Measurements from ENCODE around the gene SH3RF3.
A peak's percentile ranks its signal among the peaks of the same experiment; 100 is the strongest.

The SH3RF3 gene

DNA sequence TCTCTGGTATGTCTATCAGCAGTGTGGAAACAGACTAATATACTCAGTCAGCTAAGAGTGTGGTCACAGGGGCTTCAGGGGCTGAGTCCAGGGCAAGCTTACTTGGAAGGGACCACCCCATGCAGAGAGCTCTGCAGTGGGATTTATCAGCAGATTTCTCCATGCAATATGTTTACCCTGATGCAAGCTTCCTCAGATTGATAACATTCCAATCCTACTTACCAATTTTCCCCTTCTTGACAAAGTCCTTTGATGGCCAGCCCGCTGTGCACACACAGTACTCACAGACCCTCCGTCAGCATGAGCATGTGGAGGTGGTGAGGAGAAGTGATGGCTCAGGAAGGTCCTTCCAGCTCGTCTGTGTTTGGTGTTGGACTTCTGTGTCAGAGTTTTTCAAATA, 51.8 kb downstream of the SH3RF3 start:
- no peak overlapping the region for H3K4me3 ChIP-seq (ENCODE audit: control insufficient read depth, low read depth, low read length)
- no peak for DNase-seq (ENCODE audit: low read depth)
- TF ChIP-seq, protein P1, sequence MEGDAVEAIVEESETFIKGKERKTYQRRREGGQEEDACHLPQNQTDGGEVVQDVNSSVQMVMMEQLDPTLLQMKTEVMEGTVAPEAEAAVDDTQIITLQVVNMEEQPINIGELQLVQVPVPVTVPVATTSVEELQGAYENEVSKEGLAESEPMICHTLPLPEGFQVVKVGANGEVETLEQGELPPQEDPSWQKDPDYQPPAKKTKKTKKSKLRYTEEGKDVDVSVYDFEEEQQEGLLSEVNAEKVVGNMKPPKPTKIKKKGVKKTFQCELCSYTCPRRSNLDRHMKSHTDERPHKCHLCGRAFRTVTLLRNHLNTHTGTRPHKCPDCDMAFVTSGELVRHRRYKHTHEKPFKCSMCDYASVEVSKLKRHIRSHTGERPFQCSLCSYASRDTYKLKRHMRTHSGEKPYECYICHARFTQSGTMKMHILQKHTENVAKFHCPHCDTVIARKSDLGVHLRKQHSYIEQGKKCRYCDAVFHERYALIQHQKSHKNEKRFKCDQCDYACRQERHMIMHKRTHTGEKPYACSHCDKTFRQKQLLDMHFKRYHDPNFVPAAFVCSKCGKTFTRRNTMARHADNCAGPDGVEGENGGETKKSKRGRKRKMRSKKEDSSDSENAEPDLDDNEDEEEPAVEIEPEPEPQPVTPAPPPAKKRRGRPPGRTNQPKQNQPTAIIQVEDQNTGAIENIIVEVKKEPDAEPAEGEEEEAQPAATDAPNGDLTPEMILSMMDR (IDR thresholded peaks at IDR 0.05; ENCODE audit: control insufficient read depth, insufficient read depth, low read depth, low read length, missing control alignments), result no peak

DNA sequence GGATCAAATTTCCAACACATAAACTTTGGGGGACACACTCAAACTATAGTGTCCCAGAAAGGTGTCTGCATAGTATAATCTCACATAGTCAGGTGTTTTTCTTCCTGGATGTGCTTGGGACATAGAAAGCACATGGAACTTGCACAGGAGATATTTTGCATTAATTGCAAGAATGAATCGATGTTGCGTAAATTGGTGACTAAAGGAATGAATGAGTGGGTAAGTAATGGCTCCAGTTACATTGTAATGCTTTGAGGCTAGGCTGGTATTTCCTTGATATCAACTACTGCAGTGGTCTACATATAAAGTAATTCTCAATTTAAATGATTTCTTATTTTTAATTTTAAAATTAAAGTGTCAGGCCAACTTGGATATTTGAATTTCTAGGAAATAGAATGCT, 53.4 kb downstream of the SH3RF3 start:
- H3K4me3 ChIP-seq (ENCODE audit: control insufficient read depth, low read depth, low read length), result no peak overlapping the region
- no peak for DNase-seq (ENCODE audit: low read depth)
- TF ChIP-seq, protein P1 (IDR thresholded peaks at IDR 0.05; ENCODE audit: control insufficient read depth, insufficient read depth, low read depth, low read length, missing control alignments), result no peak

DNA sequence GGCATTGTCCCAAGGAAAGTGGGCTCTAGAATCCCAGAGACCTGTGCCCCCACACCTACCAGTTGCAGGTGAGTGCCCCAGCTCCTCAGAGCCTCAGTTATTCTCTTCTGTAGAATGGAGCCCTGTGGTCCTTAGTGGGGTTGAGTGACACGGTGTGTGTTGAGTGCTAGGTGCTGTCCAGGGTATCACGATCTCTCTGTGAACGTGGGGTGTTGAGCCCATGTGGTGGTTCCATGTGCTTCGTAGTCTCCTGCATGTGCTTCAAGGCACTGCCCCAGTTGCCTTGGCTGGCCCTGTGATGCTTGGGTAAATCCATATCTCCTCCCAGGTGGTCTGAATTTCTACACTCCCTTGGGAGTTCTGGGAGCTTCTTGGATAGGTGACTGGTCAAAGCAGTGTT, 54.9 kb downstream of the SH3RF3 start:
- TF ChIP-seq, protein P1 (IDR thresholded peaks at IDR 0.05; ENCODE audit: control insufficient read depth, insufficient read depth, low read depth, low read length, missing control alignments), result no peak
- DNase-seq (ENCODE audit: low read depth), result no peak
- no peak overlapping the region for H3K4me3 ChIP-seq (ENCODE audit: control insufficient read depth, low read depth, low read length)

DNA sequence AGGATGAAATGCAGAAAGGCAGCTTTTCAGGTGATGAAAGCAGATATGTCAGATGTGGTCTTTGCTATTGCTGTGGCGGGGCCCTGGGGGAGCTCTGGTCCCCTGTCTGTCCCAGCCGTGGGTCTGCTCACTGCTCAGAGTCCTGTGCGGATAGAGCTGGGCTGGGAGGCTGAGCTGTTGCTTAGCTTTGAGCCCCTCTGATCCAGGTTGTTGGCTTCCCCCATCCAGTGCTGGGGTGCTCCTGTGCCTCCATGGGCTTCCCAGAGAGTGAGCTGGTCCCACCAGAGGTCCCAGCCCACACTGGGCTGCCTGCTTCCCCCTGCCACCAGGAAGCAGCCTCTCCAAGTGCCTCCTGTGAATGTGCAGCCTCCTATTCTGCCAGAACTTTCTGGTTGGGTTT, 55.4 kb downstream of the SH3RF3 start:
- H3K4me3 ChIP-seq (ENCODE audit: control insufficient read depth, low read depth, low read length), result no peak overlapping the region
- DNase-seq (ENCODE audit: low read depth), result no peak
- TF ChIP-seq, protein P1 (IDR thresholded peaks at IDR 0.05; ENCODE audit: control insufficient read depth, insufficient read depth, low read depth, low read length, missing control alignments), result no peak

DNA sequence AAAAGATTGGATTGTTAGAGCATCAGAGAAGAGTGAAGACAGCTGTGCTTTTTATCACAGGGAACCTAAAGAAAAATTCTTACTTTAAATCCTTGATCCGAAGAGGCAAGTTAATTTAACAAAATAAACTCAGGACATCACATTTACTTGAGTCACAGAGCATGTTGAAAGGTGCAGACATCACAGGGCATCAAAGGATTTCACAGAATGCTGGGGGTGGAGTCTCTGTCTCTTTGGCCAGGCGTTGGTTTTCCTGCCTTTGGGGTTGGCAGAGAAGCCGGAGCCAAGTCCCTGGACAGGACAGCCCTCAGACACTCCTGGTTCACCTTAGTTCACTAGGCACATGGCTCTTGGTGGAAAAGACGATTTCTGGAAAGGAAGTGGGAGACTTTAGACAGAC, 56.3 kb downstream of the SH3RF3 start:
- peak; percentile 53 for DNase-seq (ENCODE audit: low read depth)
- TF ChIP-seq, protein P1 (IDR thresholded peaks at IDR 0.05; ENCODE audit: control insufficient read depth, insufficient read depth, low read depth, low read length, missing control alignments), result no peak
- H3K4me3 ChIP-seq (ENCODE audit: control insufficient read depth, low read depth, low read length), result no peak overlapping the region

DNA sequence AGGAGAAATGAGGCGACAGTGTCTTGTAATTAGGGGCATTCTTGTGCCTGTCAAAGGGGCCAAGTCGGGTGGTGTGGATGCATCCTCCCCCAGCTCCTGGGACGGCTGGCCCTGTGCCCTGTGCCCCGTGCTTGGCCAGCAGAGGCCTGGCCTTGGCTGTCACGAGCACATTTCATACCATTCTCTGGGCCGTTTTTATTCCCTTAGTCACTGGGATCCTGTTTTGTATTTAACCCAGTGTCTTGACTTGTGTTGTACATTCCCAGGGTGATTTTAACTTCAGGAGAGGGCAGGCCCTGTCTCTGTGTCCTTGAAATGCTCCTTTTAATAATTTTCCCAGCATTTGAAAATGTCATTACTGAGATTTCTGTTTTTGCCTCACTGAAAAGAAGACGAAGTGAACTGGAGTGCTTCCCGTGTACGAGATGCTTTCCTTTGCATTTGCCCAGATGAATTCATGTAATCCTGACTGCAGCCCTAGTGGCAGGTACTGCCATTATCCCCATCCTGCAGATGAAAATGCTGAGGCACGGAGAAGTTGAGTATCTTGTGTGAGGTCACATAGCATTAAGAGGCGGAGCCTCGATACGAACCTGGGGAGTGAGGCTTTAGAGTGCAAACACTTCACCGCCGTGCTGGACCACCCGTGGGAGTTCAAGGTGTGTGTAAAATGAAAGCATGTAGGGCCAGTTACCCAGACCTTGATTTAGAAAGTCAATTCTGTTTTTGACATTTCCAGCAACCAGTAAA, 57.0 kb downstream of the SH3RF3 start:
- H3K4me3 ChIP-seq (ENCODE audit: control insufficient read depth, low read depth, low read length), result no peak overlapping the region
- DNase-seq (ENCODE audit: low read depth), result no peak
- TF ChIP-seq, protein P1 (IDR thresholded peaks at IDR 0.05; ENCODE audit: control insufficient read depth, insufficient read depth, low read depth, low read length, missing control alignments), result peak; percentile 6
